GM18951 (cell line): Measurements from ENCODE around the gene ZNF76.

ENCODE experiments used
- POLR2A ChIP-seq: IDR thresholded peaks from 4 replicates; pipeline ENCODE4 v1.6.1; 2011; ENCODE audit warnings: mild to moderate bottlenecking; ENCODE audit not compliant: insufficient read length, insufficient read depth; ENCODE audit errors: extremely low read depth
- in situ Hi-C: fragments of 300-500 bp; cut with MboI; formaldehyde crosslinking; loops from one replicate; pipeline ENCODE4 v1.12.0; 2022; ENCODE audit warnings: low sequenced_read_pairs, mixed read lengths, inconsistent platforms; ENCODE audit not compliant: unreplicated experiment

Gene ZNF76

GRCh38 chr6:35242906-35243305, 16.6 kb upstream of the ZNF76 start:
- in situ Hi-C loops: no loop called here
- no peak for TF ChIP-seq POLR2A

GRCh38 chr6:35243386-35243958, 16.1 kb upstream of the ZNF76 start:
- TF ChIP-seq POLR2A: no peak
- in situ Hi-C loops: no loop called here

GRCh38 chr6:35244551-35244950, 15.0 kb upstream of the ZNF76 start:
- in situ Hi-C loops: no loop called here
- no peak for TF ChIP-seq POLR2A

GRCh38 chr6:35247642-35248231, 11.8 kb upstream of the ZNF76 start:
- TF ChIP-seq POLR2A: no peak
- in situ Hi-C loops: no loop called here

- TF ChIP-seq POLR2A: no peak
- in situ Hi-C loops: no loop called here
Observed at GRCh38 chr6:35248300-35248699, 11.2 kb upstream of the ZNF76 start.

GRCh38 chr6:35248965-35249364, 10.6 kb upstream of the ZNF76 start:
- in situ Hi-C loops: no loop called here
- no peak for TF ChIP-seq POLR2A

- in situ Hi-C loops: no loop called here
Observed at GRCh38 chr6:35251949-35252348, 7.6 kb upstream of the ZNF76 start.

GRCh38 chr6:35253249-35253648, 6.3 kb upstream of the ZNF76 start:
- in situ Hi-C loops: no loop called here
- TF ChIP-seq POLR2A: no peak

More at GRCh38 chr6:35251949-35252348, 7.6 kb upstream of the ZNF76 start:
- no peak for TF ChIP-seq POLR2A

- in situ Hi-C loops: no loop called here
- no peak for TF ChIP-seq POLR2A
Observed at GRCh38 chr6:35258336-35258735, 1.2 kb upstream of the ZNF76 start.

- in situ Hi-C loops: no loop called here
- TF ChIP-seq POLR2A: no peak
Observed at GRCh38 chr6:35258858-35259193, 709 bp upstream of the ZNF76 start.

- in situ Hi-C loops: no loop called here
- TF ChIP-seq POLR2A: peak; percentile 1
Observed at GRCh38 chr6:35259948-35260590, 534 bp downstream of the ZNF76 start.

- in situ Hi-C loops: no loop called here
- TF ChIP-seq POLR2A: no peak
Observed at GRCh38 chr6:35260591-35261570, 1.3 kb downstream of the ZNF76 start.

- in situ Hi-C loops: no loop called here
- TF ChIP-seq POLR2A: no peak
Observed at GRCh38 chr6:35262596-35262995, 3.1 kb downstream of the ZNF76 start.

GRCh38 chr6:35264550-35265274, 5.2 kb downstream of the ZNF76 start:
- in situ Hi-C loops: no loop called here
- TF ChIP-seq POLR2A: no peak
